Measurements from ENCODE around the gene PRPH. TPM values are rescaled to one million over a fixed set of nuclear protein-coding genes. Genes with fewer than 3 reads are reported as not detected.

Gene PRPH
- total and polyA plus RNA-seq, 2 of the 13 experiments (the other 11 are each of a cell fraction or from before 2014, with no cell fraction given): 0.12 TPM; not detected in 1

GRCh38 chr12:49347311-49348193 is 52.6 kb downstream of the PRPH start (continued):
- TF ChIP-seq DZIP1 (CRISPR knock-in tag; IDR thresholded peaks at IDR 0.05) (no peak), MED1 (CRISPR knock-in tag; IDR thresholded peaks at IDR 0.05) (peak; percentile 89), ZNF574 (CRISPR knock-in tag; IDR thresholded peaks at IDR 0.05) (peak; percentile 88), ZNF235 (CRISPR knock-in tag; IDR thresholded peaks at IDR 0.05; ENCODE audit: borderline replicate concordance) (no peak), ZNF251 (CRISPR knock-in tag; IDR thresholded peaks at IDR 0.05) (no peak), HNF1A (IDR thresholded peaks at IDR 0.05; ENCODE audit: low read depth) (peak; percentile 24; the same call in 1 of the 2 replicates), HNF1A (CRISPR knock-in tag; IDR thresholded peaks at IDR 0.05; ENCODE audit: borderline replicate concordance) (peak; percentile 63; the same call in 1 of the 2 replicates), MXD4 (CRISPR knock-in tag; IDR thresholded peaks at IDR 0.05) (no peak), ZNF670 (CRISPR knock-in tag; IDR thresholded peaks at IDR 0.05; ENCODE audit: borderline replicate concordance) (peak; percentile 98), SRF (IDR thresholded peaks at IDR 0.05; ENCODE audit: low read depth, low read length) (no peak), ZBTB49 (CRISPR knock-in tag; IDR thresholded peaks at IDR 0.05; ENCODE audit: borderline replicate concordance) (no peak), PHF5A (CRISPR knock-in tag; IDR thresholded peaks at IDR 0.05; ENCODE audit: low read depth, unreplicated experiment) (no peak), ZNF674 (CRISPR knock-in tag; IDR thresholded peaks at IDR 0.05; ENCODE audit: low read depth) (no peak), ZNF350 (CRISPR knock-in tag; IDR thresholded peaks at IDR 0.05; ENCODE audit: borderline replicate concordance, low read depth) (peak; percentile 64; the same call in 1 of the 2 replicates), ZNF331 (CRISPR knock-in tag; IDR thresholded peaks at IDR 0.05) (peak; percentile 100), KMT2A (CRISPR knock-in tag; IDR thresholded peaks at IDR 0.05) (peak; percentile 59; the same call in 1 of the 2 replicates)

Data from HepG2 (cell line).